Smooth muscle cell (in vitro differentiated cells): Measurements from ENCODE around the gene KIFC1. TPM values are rescaled to one million over a fixed set of nuclear protein-coding genes. Genes with fewer than 3 reads are reported as not detected.

Experiments used
- DNase-seq: peaks from one replicate; lab custom pipeline; 2025; ENCODE audit not compliant: unreplicated experiment; lab: John Stamatoyannopoulos, UW
- H2AFZ ChIP-seq: fragments of 200-600 bp; sonication (generic); 2 replicates; pipeline ENCODE4 v1.6.0; 2016; ENCODE audit warnings: antibody characterized with exemption, low read depth, mild to moderate bottlenecking
- H3F3A ChIP-seq: fragments of 200-600 bp; sonication (generic); 2 replicates; pipeline ENCODE4 v1.6.0; 2017; ENCODE audit warnings: antibody characterized with exemption, low read depth
- H3K27ac ChIP-seq: fragments of 200-600 bp; sonication (generic); 2 replicates; pipeline ENCODE4 v1.5.1; 2016; ENCODE audit warnings: low read depth, mild to moderate bottlenecking
- H3K27me3 ChIP-seq: fragments of 200-600 bp; sonication (generic); 2 replicates; pipeline ENCODE4 v1.6.1; 2016; ENCODE audit warnings: low read depth, mild to moderate bottlenecking
- H3K36me3 ChIP-seq: fragments of 200-600 bp; sonication (generic); 2 replicates; pipeline ENCODE4 v1.5.1; 2016; ENCODE audit warnings: low read depth
- H3K4me1 ChIP-seq: fragments of 200-600 bp; sonication (generic); 2 replicates; pipeline ENCODE4 v1.5.1; 2016; ENCODE audit warnings: low read depth
- H3K4me2 ChIP-seq: fragments of 200-600 bp; sonication (generic); 2 replicates; pipeline ENCODE4 v1.6.0; 2016; ENCODE audit warnings: mild to moderate bottlenecking
- H3K4me3 ChIP-seq: fragments of 200-600 bp; sonication (generic); 2 replicates; pipeline ENCODE4 v1.5.1; 2016; ENCODE audit warnings: mild to moderate bottlenecking
- H3K79me2 ChIP-seq: fragments of 200-600 bp; sonication (generic); 2 replicates; pipeline ENCODE4 v1.6.0; 2016; ENCODE audit warnings: low read depth, mild to moderate bottlenecking
- H3K9ac ChIP-seq: fragments of 200-600 bp; sonication (generic); 2 replicates; pipeline ENCODE4 v1.6.0; 2016; ENCODE audit warnings: low read depth
- H3K9me3 ChIP-seq: fragments of 200-600 bp; sonication (generic); replicated peaks from 2 replicates; pipeline ENCODE4 v1.5.1; 2016; ENCODE audit warnings: low read depth
- H4K20me1 ChIP-seq: fragments of 200-600 bp; sonication (generic); 2 replicates; pipeline ENCODE4 v1.6.0; 2016; ENCODE audit warnings: low read depth
- WGBS: methylation state at CpG from one replicate; pipeline ENCODE4 v1.1.7; 2016; ENCODE audit warnings: low lambda C conversion rate; 5-methylcytosine and 5-hydroxymethylcytosine counted together
- polyA plus RNA-seq: library from polyadenylated mRNA; unstranded; fragments of >200 nt; fragmentation: Nextera tagmentation; extraction: Ambion mirVana; gene quantifications from 2 replicates; pipeline ENCODE4 v1.2.1, GENCODE V29; 2016
- total RNA-seq: library from RNA; depleted of rRNA; stranded (reverse); fragments of >200 nt; gene quantifications from 2 replicates; pipeline ENCODE4 v1.2.3, GENCODE V29; 2014
- TF ChIP-seq, protein P1 (sequence below): fragments of 200-600 bp; sonication (generic); IDR thresholded peaks from 2 replicates; pipeline ENCODE4 v1.5.1; 2017; ENCODE audit warnings: borderline replicate concordance, mild to moderate bottlenecking, antibody characterized with exemption; ENCODE audit not compliant: insufficient read depth, poor library complexity, severe bottlenecking

The KIFC1 gene
- total and polyA plus RNA-seq, 2 experiments from 2014 or later = 8.8 to 12.0 TPM

DNA sequence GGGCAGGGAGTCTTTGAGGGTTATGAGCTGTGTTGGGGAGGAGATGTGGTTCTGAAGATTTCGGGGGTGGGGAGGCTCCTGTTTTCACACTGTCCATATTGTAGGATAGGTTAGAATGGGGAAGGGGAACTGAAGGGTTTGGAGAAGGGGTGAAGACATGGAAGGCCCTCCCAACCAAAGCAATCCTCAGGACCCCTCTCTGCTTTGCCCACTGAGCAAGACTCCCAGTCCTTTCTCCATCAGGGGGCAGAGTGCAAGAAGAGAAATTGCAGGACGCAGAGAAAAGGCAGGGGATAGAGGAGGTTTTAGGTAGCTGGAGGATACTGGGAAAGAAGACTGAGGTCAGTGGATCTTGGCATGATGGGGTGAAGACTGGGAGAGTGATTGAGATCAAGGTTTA is 32.2 kb downstream of the KIFC1 start:
- Histone ChIP-seq H3K36me3 (no peaks in the 10 kb centered on the region), H3K9ac (no peak overlapping the region), H3K4me3 (no peak overlapping the region), H3K27me3 (no peaks in the 10 kb centered on the region), H4K20me1 (peaks cover 12% of the 10 kb centered on the region), H3K79me2 (peaks cover 35% of the 10 kb centered on the region), H3K4me2 (no peak overlapping the region), H3K27ac (peak overlapping the region; percentile 77), H3F3A (peaks cover 26% of the 10 kb centered on the region), H2AFZ (no peak overlapping the region), H3K9me3 (no peaks in the 10 kb centered on the region), H3K4me1 (peaks cover 44% of the 10 kb centered on the region)
- 100% methylated on average over 2 of the region's 2 CpGs for WGBS
- DNase-seq = no peak
- TF ChIP-seq, protein P1, sequence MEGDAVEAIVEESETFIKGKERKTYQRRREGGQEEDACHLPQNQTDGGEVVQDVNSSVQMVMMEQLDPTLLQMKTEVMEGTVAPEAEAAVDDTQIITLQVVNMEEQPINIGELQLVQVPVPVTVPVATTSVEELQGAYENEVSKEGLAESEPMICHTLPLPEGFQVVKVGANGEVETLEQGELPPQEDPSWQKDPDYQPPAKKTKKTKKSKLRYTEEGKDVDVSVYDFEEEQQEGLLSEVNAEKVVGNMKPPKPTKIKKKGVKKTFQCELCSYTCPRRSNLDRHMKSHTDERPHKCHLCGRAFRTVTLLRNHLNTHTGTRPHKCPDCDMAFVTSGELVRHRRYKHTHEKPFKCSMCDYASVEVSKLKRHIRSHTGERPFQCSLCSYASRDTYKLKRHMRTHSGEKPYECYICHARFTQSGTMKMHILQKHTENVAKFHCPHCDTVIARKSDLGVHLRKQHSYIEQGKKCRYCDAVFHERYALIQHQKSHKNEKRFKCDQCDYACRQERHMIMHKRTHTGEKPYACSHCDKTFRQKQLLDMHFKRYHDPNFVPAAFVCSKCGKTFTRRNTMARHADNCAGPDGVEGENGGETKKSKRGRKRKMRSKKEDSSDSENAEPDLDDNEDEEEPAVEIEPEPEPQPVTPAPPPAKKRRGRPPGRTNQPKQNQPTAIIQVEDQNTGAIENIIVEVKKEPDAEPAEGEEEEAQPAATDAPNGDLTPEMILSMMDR = no peak

DNA sequence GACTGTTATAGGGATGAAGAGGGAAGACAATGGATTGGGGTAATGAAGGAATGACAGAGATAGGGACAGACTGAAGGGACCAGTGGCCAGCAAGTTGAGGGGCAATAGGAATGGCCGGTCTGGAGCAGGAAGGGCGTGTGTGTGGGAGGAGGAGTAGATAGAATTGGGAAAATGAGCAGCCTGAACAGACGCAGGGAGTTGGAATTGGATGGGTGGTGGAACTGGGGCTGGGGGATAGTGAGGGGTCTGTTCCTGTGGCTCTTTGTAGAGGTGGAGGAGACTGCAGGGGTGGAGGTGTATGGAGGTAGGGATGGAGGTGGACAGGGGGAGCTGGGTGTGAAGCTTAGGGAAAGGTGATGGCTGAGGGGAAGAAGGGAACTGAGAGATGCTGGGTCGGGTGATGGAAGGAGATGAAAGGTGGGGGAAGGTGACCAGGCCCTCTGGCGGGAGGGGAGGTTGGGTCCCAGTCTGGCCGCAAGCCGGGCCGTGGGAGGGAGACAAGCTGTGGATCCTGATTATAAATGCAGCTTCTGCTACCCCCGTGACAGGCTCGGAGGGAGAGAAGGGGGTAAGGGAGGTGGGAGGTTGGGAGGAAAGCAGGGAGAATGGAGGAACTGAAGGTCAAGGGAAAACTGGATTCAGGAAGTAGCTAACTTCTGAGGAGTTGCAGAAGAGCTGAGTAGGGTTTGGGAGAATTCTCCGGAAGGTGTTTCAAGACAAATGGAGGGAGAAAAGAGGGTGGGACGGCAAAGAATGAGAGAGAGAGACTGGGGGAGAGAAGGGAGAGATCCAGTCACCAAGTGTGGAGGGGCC is 33.4 kb downstream of the KIFC1 start:
- H2AFZ ChIP-seq = no peak overlapping the region
- H3K79me2 ChIP-seq = peaks cover 38% of the 10 kb centered on the region
- H3F3A ChIP-seq = peaks cover 19% of the 10 kb centered on the region
- DNase-seq = no peak
- TF ChIP-seq, protein P1 = no peak
- no peaks in the 10 kb centered on the region for H3K36me3 ChIP-seq
- H3K4me1 ChIP-seq = peaks cover 34% of the 10 kb centered on the region
- WGBS = 17% methylated on average over 11 of the region's 12 CpGs
- H3K4me2 ChIP-seq = peak overlapping the region; percentile 86
- no peaks in the 10 kb centered on the region for H3K27me3 ChIP-seq
- peak overlapping the region; percentile 77 for H3K27ac ChIP-seq
- peaks cover 25% of the 10 kb centered on the region for H4K20me1 ChIP-seq
- H3K9me3 ChIP-seq = no peaks in the 10 kb centered on the region
- peak overlapping the region; percentile 59 for H3K9ac ChIP-seq
- peak overlapping the region; percentile 57 for H3K4me3 ChIP-seq

DNA sequence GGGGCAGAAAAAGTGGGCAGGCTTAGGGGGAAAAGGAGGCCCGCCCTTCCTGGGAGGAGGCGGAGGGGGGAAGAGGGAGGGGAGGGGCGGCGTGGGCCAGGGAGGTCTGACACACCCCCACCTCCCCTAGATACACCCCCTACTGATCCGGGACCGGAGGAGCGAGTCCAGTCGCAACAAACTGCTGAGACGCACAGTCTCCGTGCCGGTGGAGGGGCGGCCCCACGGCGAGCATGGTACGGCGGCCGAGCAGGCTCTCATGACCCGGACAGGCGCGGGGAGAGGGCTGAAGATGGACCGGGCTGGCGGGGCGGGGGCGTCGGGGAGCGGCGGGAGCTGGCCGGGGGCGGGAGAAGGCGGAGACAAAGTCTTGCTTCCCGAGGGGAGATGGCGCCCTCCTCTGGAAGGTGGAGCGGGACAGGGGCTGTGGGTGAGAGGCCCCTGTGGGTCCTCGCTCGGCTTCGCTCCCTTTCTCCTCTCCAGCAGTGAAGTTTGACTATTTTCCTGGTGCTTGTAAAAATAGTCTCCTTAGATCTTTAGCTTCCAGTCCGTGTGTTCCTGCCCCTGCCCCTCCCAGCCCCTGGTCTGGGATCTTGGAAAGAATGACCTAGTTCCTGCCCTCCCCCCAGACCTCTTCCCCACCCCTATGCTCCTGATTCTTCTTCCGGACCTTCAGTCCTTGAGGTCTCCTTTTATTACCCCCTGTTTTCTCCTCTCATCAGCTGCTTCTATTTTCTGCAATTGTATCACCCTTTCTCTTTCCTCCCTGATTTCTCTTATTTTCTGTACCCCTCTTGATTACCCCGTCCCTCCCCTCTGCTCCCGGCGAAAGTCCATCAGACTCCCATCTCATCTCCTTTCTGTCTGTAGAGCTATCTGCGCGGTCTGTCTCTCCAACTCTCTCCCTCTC is 34.3 kb downstream of the KIFC1 start:
- Histone ChIP-seq H2AFZ (no peak overlapping the region), H3K79me2 (peaks cover 45% of the 10 kb centered on the region), H3K4me3 (peak overlapping the region; percentile 57), H3K4me1 (peaks cover 32% of the 10 kb centered on the region), H3K9me3 (no peaks in the 10 kb centered on the region), H3K27ac (peak overlapping the region; percentile 77), H3F3A (peaks cover 19% of the 10 kb centered on the region), H3K9ac (peak overlapping the region; percentile 59), H3K4me2 (peak overlapping the region; percentile 86), H3K27me3 (no peaks in the 10 kb centered on the region), H4K20me1 (peaks cover 34% of the 10 kb centered on the region), H3K36me3 (no peaks in the 10 kb centered on the region)
- peak; percentile 77 for DNase-seq
- TF ChIP-seq, protein P1 = peak; percentile 49
- WGBS = 5% methylated on average over 18 of the region's 43 CpGs
